Endothelial cell of umbilical vein (primary cell): ENCODE data around the gene TEX48.

Experiments used
- EZH2 ChIP-seq: IDR thresholded peaks from 2 replicates; pipeline ENCODE4 v1.6.1; 2012; ENCODE audit warnings: borderline replicate concordance, low read depth, mild to moderate bottlenecking, moderate library complexity, low read length, inconsistent platforms; ENCODE audit not compliant: severe bottlenecking
- FOS ChIP-seq: IDR thresholded peaks from 2 replicates; pipeline ENCODE4 v1.6.1; 2011; ENCODE audit warnings: mild to moderate bottlenecking, low read length, moderate library complexity, borderline replicate concordance; ENCODE audit not compliant: insufficient read depth
- GATA2 ChIP-seq: IDR thresholded peaks from 2 replicates; pipeline ENCODE4 v1.7.0; 2011; ENCODE audit warnings: low read depth, mild to moderate bottlenecking, moderate library complexity, mixed read lengths, low read length; ENCODE audit not compliant: insufficient read length, insufficient read depth
- JUN ChIP-seq: IDR thresholded peaks from 2 replicates; pipeline ENCODE4 v1.6.1; 2011; ENCODE audit warnings: borderline replicate concordance, low read depth; ENCODE audit not compliant: insufficient read length, insufficient read depth
- MAX ChIP-seq: IDR thresholded peaks from 2 replicates; pipeline ENCODE4 v1.6.1; 2011; ENCODE audit not compliant: insufficient read depth, insufficient read length
- MYC ChIP-seq: IDR thresholded peaks from one replicate; pipeline ENCODE4 v1.6.1; 2011; ENCODE audit warnings: mild to moderate bottlenecking, low read depth, low read length
- POLR2A ChIP-seq: IDR thresholded peaks from 2 replicates; pipeline ENCODE4 v1.6.1; 2012; ENCODE audit warnings: low read depth, mild to moderate bottlenecking, control low read depth, low read length
- POLR2AphosphoS5 ChIP-seq: IDR thresholded peaks from 2 replicates; pipeline ENCODE4 v1.6.1; 2012; ENCODE audit warnings: low read depth, mild to moderate bottlenecking, control low read depth, low read length, moderate library complexity; ENCODE audit not compliant: insufficient read depth
- TF ChIP-seq, protein P1 (sequence below), 2 donors: IDR thresholded peaks; 1 replicate in 1 of 2; 2 replicates in 1 of 2; pipeline ENCODE4 v1.5.1; 2011; ENCODE audit warnings: low read length in 2 of 2, mild to moderate bottlenecking in 2 of 2, moderate library complexity in 2 of 2, control low read depth in 1 of 2, inconsistent platforms in 1 of 2, low read depth in 1 of 2; ENCODE audit not compliant: insufficient read depth in 1 of 2; ENCODE audit errors: extremely low read depth in 1 of 2

- no peak for TF ChIP-seq POLR2A
- TF ChIP-seq, protein P1, sequence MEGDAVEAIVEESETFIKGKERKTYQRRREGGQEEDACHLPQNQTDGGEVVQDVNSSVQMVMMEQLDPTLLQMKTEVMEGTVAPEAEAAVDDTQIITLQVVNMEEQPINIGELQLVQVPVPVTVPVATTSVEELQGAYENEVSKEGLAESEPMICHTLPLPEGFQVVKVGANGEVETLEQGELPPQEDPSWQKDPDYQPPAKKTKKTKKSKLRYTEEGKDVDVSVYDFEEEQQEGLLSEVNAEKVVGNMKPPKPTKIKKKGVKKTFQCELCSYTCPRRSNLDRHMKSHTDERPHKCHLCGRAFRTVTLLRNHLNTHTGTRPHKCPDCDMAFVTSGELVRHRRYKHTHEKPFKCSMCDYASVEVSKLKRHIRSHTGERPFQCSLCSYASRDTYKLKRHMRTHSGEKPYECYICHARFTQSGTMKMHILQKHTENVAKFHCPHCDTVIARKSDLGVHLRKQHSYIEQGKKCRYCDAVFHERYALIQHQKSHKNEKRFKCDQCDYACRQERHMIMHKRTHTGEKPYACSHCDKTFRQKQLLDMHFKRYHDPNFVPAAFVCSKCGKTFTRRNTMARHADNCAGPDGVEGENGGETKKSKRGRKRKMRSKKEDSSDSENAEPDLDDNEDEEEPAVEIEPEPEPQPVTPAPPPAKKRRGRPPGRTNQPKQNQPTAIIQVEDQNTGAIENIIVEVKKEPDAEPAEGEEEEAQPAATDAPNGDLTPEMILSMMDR (IDR thresholded peaks at IDR 0.05; ENCODE audit: extremely low read depth in 1 of 2, insufficient read depth in 1 of 2, low read depth in 1 of 2, low read length in 2 of 2) = no peak
- no peak for TF ChIP-seq JUN
- no peak for TF ChIP-seq EZH2
- TF ChIP-seq POLR2AphosphoS5 = no peak
- no peak for TF ChIP-seq MYC
- no peak for TF ChIP-seq MAX
- TF ChIP-seq FOS = no peak
- TF ChIP-seq GATA2 = no peak
These were observed 55.5 kb downstream of the TEX48 start for GRCh38 chr9:114626415-114627020.
